H9 (cell line): ENCODE results near the gene PPP1R7. TPM values are rescaled to one million over a fixed set of nuclear protein-coding genes. Genes with fewer than 3 reads are reported as not detected.

Source experiments
- DNase-seq: peaks from one replicate; pipeline ENCODE4 v3.0.0-alpha.2; 2017
- H2AFZ ChIP-seq: one replicate; pipeline ENCODE4 v1.6.1; 2013; ENCODE audit warnings: mild to moderate bottlenecking, low read length, control low read depth, moderate library complexity
- H2AK5ac ChIP-seq: 2 replicates; pipeline ENCODE4 v1.6.1; 2013; ENCODE audit warnings: low read length, control low read depth, mixed read lengths; ENCODE audit not compliant: insufficient read length
- H2BK120ac ChIP-seq: one replicate; pipeline ENCODE4 v1.6.1; 2013; ENCODE audit warnings: low read depth, mild to moderate bottlenecking, low read length, control low read depth, inconsistent platforms; ENCODE audit not compliant: poor library complexity, severe bottlenecking
- H2BK12ac ChIP-seq: 2 replicates; pipeline ENCODE4 v1.6.1; 2013; ENCODE audit warnings: low read length, control low read depth, mixed read lengths, low read depth; ENCODE audit not compliant: insufficient read length
- H2BK15ac ChIP-seq: 2 replicates; pipeline ENCODE4 v1.6.1; 2013; ENCODE audit warnings: low read depth, low read length, control low read depth
- H2BK20ac ChIP-seq: one replicate; pipeline ENCODE4 v1.6.1; 2013; ENCODE audit warnings: low read depth, mild to moderate bottlenecking, low read length, control low read depth, inconsistent platforms; ENCODE audit not compliant: poor library complexity, severe bottlenecking
- H2BK5ac ChIP-seq: 2 replicates; pipeline ENCODE4 v1.6.1; 2013; ENCODE audit warnings: low read length, control low read depth, mixed read lengths; ENCODE audit not compliant: insufficient read length
- H3K14ac ChIP-seq: 2 replicates; pipeline ENCODE4 v1.6.1; 2013; ENCODE audit warnings: low read length, control low read depth; ENCODE audit not compliant: insufficient read depth
- H3K18ac ChIP-seq: 2 replicates; pipeline ENCODE4 v1.6.1; 2013; ENCODE audit warnings: low read depth, mild to moderate bottlenecking, mixed read lengths, low read length, control low read depth; ENCODE audit not compliant: insufficient read length
- H3K23ac ChIP-seq: 2 replicates; pipeline ENCODE4 v1.6.1; 2013; ENCODE audit warnings: low read length, control low read depth, mixed read lengths, low read depth; ENCODE audit not compliant: insufficient read length
- H3K23me2 ChIP-seq: 2 replicates; pipeline ENCODE4 v1.6.1; 2013; ENCODE audit warnings: low read depth, mild to moderate bottlenecking, mixed read lengths, low read length, control low read depth; ENCODE audit not compliant: insufficient read length, poor library complexity, severe bottlenecking
- H3K27ac ChIP-seq: 2 replicates; pipeline ENCODE4 v1.5.1; 2013; ENCODE audit warnings: low read length, control low read depth, mixed read lengths, low read depth; ENCODE audit not compliant: insufficient read length
- H3K27me3 ChIP-seq: 2 replicates; pipeline ENCODE4 v1.6.1; 2013; ENCODE audit warnings: low read length, control low read depth, inconsistent platforms; ENCODE audit not compliant: insufficient read depth
- H3K4ac ChIP-seq: 2 replicates; pipeline ENCODE4 v1.6.1; 2013; ENCODE audit warnings: low read depth, mild to moderate bottlenecking, control low read depth, inconsistent platforms, low read length, moderate library complexity
- H3K4me1 ChIP-seq: 2 replicates; pipeline ENCODE4 v1.6.1; 2013; ENCODE audit warnings: low read length, control low read depth, inconsistent platforms; ENCODE audit not compliant: insufficient read depth
- H3K4me2 ChIP-seq: 2 replicates; pipeline ENCODE4 v1.6.1; 2013; ENCODE audit warnings: low read length, control low read depth, mixed read lengths; ENCODE audit not compliant: insufficient read length, insufficient read depth
- H3K56ac ChIP-seq: 2 replicates; pipeline ENCODE4 v1.6.1; 2013; ENCODE audit warnings: low read depth, mild to moderate bottlenecking, mixed read lengths, low read length, control low read depth; ENCODE audit not compliant: insufficient read length
- H3K79me1 ChIP-seq: 2 replicates; pipeline ENCODE4 v1.6.1; 2013; ENCODE audit warnings: low read depth, mild to moderate bottlenecking, moderate library complexity, low read length, control low read depth, inconsistent platforms; ENCODE audit not compliant: insufficient read depth, poor library complexity, severe bottlenecking
- H3K79me2 ChIP-seq: 2 replicates; pipeline ENCODE4 v1.6.1; 2013; ENCODE audit warnings: low read length, control low read depth, inconsistent platforms; ENCODE audit not compliant: insufficient read depth
- H3K9ac ChIP-seq: 2 replicates; pipeline ENCODE4 v1.6.1; 2013; ENCODE audit warnings: low read length, control low read depth, mixed read lengths; ENCODE audit not compliant: insufficient read length; ENCODE audit errors: extremely low read depth
- H3K9me3 ChIP-seq: one replicate; pipeline ENCODE4 v1.6.1; 2013; ENCODE audit warnings: low read depth, low read length, inconsistent platforms; ENCODE audit not compliant: control insufficient read depth
- H3T11ph ChIP-seq: one replicate; pipeline ENCODE4 v1.6.1; 2013; ENCODE audit warnings: mild to moderate bottlenecking, low read length, control low read depth, inconsistent platforms
- H4K20me1 ChIP-seq: one replicate; pipeline ENCODE4 v1.6.1; 2013; ENCODE audit not compliant: control insufficient read depth, insufficient read length, insufficient read depth
- H4K5ac ChIP-seq: 2 replicates; pipeline ENCODE4 v1.6.1; 2013; ENCODE audit warnings: low read depth, mild to moderate bottlenecking, mixed read lengths, low read length, control low read depth; ENCODE audit not compliant: insufficient read length
- H4K8ac ChIP-seq: replicated peaks from 2 replicates; pipeline ENCODE4 v1.6.1; 2013; ENCODE audit warnings: low read length, control low read depth, mixed read lengths, low read depth; ENCODE audit not compliant: insufficient read length
- H4K91ac ChIP-seq: 2 replicates; pipeline ENCODE4 v1.6.1; 2013; ENCODE audit warnings: low read depth, mild to moderate bottlenecking, moderate library complexity, mixed read lengths, low read length, control low read depth; ENCODE audit not compliant: insufficient read length
- H3K27ac Mint-ChIP-seq, 3 experiments: 2 replicates in 2 of 3; 3 replicates in 1 of 3; pipeline ENCODE4 v1.8.0; 2020 to 2021; ENCODE audit warnings: mixed read lengths in 3 of 3, mild to moderate bottlenecking in 1 of 3, moderate library complexity in 1 of 3
- H3K27me3 Mint-ChIP-seq: 2 replicates; pipeline ENCODE4 v1.8.0; 2021; ENCODE audit warnings: low read depth, mild to moderate bottlenecking, moderate library complexity, mixed read lengths
- H3K36me3 Mint-ChIP-seq, 3 experiments: 2 replicates in 2 of 3; 3 replicates in 1 of 3; pipeline ENCODE4 v1.8.0; 2020 to 2021; ENCODE audit warnings: low read depth in 3 of 3, mixed read lengths in 3 of 3; ENCODE audit not compliant: insufficient read depth in 1 of 3
- H3K4me1 Mint-ChIP-seq, 2 experiments: 2 replicates each; pipeline ENCODE4 v1.8.0; 2020; ENCODE audit warnings: mixed read lengths in 2 of 2
- H3K4me3 Mint-ChIP-seq, 2 experiments: 2 replicates in 1 of 2; 3 replicates in 1 of 2; pipeline ENCODE4 v1.8.0; 2020 to 2021; ENCODE audit warnings: mild to moderate bottlenecking in 2 of 2, mixed read lengths in 2 of 2, moderate library complexity in 1 of 2
- H3K9me3 Mint-ChIP-seq, 2 experiments: 2 replicates in 1 of 2; 3 replicates in 1 of 2; pipeline ENCODE4 v1.8.0; 2020; ENCODE audit warnings: mild to moderate bottlenecking in 2 of 2, mixed read lengths in 2 of 2, moderate library complexity in 1 of 2
- WGBS: extraction: QIAGEN DNeasy Blood & Tissue Kit; methylation state at CpG from one replicate; pipeline ENCODE4 v1.1.7; 2013; ENCODE audit warnings: missing lambda C conversion rate, low lambda C conversion rate, mixed read lengths; ENCODE audit not compliant: insufficient read length; ENCODE audit errors: extremely low coverage; 5-methylcytosine and 5-hydroxymethylcytosine counted together
- total RNA-seq: library from RNA; stranded (reverse); gene quantifications from 2 replicates; pipeline ENCODE4 v1.2.1, GENCODE V29; 2021
- TF ChIP-seq, protein P1 (sequence below): fragments of 200-600 bp; sonication (generic); conservative IDR thresholded peaks from 3 replicates; pipeline ENCODE4 v1.8.0; 2021; ENCODE audit warnings: antibody characterized with exemption, mild to moderate bottlenecking

The PPP1R7 gene
- total RNA-seq, 1 experiment from 2014 or later, result 60.2 TPM

DNA sequence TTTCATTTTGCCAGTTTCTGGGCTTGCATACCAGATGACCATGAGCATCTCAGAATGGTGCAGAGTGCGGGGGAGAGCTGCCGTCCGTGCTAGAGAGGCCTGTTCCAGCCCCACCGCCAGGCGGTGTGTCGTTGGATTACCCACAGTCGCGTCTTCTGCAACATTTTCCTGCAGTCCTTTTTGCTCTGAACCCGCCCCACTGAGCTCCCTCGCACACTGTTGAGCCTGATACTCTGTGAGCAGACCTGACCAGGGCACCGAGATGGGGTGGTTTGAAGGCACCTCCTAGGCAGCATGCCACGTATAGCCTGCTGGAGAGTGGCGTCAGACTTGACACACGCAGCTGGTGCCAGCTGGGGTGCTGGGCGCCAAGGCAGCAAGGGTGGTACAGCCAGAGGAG, 18.1 kb downstream of the PPP1R7 start:
- TF ChIP-seq, protein P1, sequence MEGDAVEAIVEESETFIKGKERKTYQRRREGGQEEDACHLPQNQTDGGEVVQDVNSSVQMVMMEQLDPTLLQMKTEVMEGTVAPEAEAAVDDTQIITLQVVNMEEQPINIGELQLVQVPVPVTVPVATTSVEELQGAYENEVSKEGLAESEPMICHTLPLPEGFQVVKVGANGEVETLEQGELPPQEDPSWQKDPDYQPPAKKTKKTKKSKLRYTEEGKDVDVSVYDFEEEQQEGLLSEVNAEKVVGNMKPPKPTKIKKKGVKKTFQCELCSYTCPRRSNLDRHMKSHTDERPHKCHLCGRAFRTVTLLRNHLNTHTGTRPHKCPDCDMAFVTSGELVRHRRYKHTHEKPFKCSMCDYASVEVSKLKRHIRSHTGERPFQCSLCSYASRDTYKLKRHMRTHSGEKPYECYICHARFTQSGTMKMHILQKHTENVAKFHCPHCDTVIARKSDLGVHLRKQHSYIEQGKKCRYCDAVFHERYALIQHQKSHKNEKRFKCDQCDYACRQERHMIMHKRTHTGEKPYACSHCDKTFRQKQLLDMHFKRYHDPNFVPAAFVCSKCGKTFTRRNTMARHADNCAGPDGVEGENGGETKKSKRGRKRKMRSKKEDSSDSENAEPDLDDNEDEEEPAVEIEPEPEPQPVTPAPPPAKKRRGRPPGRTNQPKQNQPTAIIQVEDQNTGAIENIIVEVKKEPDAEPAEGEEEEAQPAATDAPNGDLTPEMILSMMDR, result no peak
- H2BK5ac ChIP-seq, result no peak overlapping the region
- no peaks in the 10 kb centered on the region for H3K79me2 ChIP-seq
- H3K14ac ChIP-seq, result no peak overlapping the region
- no peaks in the 10 kb centered on the region for H4K20me1 ChIP-seq
- H3K27me3 ChIP-seq, result no peaks in the 10 kb centered on the region
- no peak overlapping the region for H3K9ac ChIP-seq
- no peak overlapping the region for H4K91ac ChIP-seq
- DNase-seq, result no peak
- H3K79me1 ChIP-seq, result no peaks in the 10 kb centered on the region
- Mint-ChIP-seq H3K27me3 (no peaks in the 10 kb centered on the region), H3K4me1 (no peaks in the 10 kb centered on the region), H3K36me3 (peaks cover 22 to 53% (median 41%) of the 10 kb centered on the region in 3 experiments), H3K9me3 (peaks cover 10 to 13% of the 10 kb centered on the region in 2 experiments; a peak in 4 of 5 replicates), H3K27ac (no peak overlapping the region), H3K4me3 (no peak overlapping the region)
- no peak overlapping the region for H2AK5ac ChIP-seq
- H2BK20ac ChIP-seq, result no peak overlapping the region
- no peaks in the 10 kb centered on the region for H3K9me3 ChIP-seq
- no peaks in the 10 kb centered on the region for H3K23me2 ChIP-seq
- no peak overlapping the region for H3K4me2 ChIP-seq
- H3K18ac ChIP-seq, result no peak overlapping the region
- no peak overlapping the region for H3K23ac ChIP-seq
- H3K4me1 ChIP-seq, result no peaks in the 10 kb centered on the region
- H3K27ac ChIP-seq, result no peak overlapping the region
- H2AFZ ChIP-seq, result no peak overlapping the region
- H3K56ac ChIP-seq, result no peak overlapping the region
- H4K5ac ChIP-seq, result no peak overlapping the region
- H3T11ph ChIP-seq, result no peak overlapping the region
- H2BK15ac ChIP-seq, result no peak overlapping the region
- WGBS, result no CpG with 5 or more reads among the region's 15 CpGs
- no peak overlapping the region for H4K8ac ChIP-seq
- H2BK120ac ChIP-seq, result no peak overlapping the region
- no peak overlapping the region for H2BK12ac ChIP-seq
- H3K4ac ChIP-seq, result no peak overlapping the region
